ENCODE results near the gene COL2A1.

- TF ChIP-seq, protein P1, sequence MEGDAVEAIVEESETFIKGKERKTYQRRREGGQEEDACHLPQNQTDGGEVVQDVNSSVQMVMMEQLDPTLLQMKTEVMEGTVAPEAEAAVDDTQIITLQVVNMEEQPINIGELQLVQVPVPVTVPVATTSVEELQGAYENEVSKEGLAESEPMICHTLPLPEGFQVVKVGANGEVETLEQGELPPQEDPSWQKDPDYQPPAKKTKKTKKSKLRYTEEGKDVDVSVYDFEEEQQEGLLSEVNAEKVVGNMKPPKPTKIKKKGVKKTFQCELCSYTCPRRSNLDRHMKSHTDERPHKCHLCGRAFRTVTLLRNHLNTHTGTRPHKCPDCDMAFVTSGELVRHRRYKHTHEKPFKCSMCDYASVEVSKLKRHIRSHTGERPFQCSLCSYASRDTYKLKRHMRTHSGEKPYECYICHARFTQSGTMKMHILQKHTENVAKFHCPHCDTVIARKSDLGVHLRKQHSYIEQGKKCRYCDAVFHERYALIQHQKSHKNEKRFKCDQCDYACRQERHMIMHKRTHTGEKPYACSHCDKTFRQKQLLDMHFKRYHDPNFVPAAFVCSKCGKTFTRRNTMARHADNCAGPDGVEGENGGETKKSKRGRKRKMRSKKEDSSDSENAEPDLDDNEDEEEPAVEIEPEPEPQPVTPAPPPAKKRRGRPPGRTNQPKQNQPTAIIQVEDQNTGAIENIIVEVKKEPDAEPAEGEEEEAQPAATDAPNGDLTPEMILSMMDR (IDR thresholded peaks at IDR 0.05) = no peak
- TF ChIP-seq POLR2A (IDR thresholded peaks at IDR 0.05) = no peak
Measured at GRCh38 chr12:48024735-48025134, 20.5 kb upstream of the COL2A1 start.
